ENCODE measurements around the gene CISD3. TPM values are rescaled to one million over a fixed set of nuclear protein-coding genes. Genes with fewer than 3 reads are reported as not detected.

Gene CISD3
- total and polyA plus RNA-seq, 2 of the 8 experiments (the other 6 are each of a cell fraction or from before 2014, with no cell fraction given), result 9.4 to 11.1 TPM

DNA sequence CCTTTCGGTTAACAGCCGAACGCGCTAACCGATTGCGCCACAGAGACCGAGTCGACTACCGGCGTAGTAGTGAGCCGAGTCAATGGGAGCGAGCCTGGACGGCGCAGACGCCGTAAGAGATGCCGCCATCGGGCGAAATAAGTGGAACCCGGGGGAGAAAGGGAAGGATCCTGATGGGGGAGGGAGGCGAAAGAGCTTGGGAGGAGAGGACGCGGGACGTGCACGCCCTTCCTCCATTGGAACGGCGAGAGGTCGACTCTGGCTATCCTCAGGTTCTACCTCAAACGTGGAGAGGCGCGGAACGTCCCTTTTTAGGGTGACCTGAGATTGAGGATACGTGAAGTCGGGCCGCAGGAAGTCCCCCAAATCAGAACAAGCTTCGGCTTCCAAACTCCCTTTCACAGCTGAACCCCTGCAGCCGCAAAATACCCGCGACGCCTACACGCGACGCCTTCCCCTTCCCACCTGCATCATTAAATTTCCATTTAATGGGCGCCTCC is 21.7 kb downstream of the CISD3 start (continued):
- peak; percentile 68; the same call in 1 of the 2 replicates for TF ChIP-seq MAFK (IDR thresholded peaks at IDR 0.05; ENCODE audit: low read depth, low read length)
- no peak for TF ChIP-seq JUN (IDR thresholded peaks at IDR 0.05; ENCODE audit: low read depth, low read length)

Measured in H1 (cell line).